Glomerular visceral epithelial cell (primary cell): ENCODE results near the gene ZNF609.

Source experiments
- DNase-seq: peaks from one replicate; pipeline ENCODE4 v3.0.0-alpha.2; 2016; ENCODE audit errors: extremely low spot score

ZNF609 gene

GRCh38 chr15:64731012-64731804 lies 270.8 kb downstream of the ZNF609 start:
- DNase-seq = peak; percentile 83

- DNase-seq = no peak
Observed at GRCh38 chr15:64731805-64732151, 271.4 kb downstream of the ZNF609 start.

- no peak for DNase-seq
Observed at GRCh38 chr15:64732156-64732860, 271.9 kb downstream of the ZNF609 start.
